Lung (tissue), 12 donors: ENCODE data around the gene AGGF1. TPM values are rescaled to one million over a fixed set of nuclear protein-coding genes. Genes with fewer than 3 reads are reported as not detected.
"Not testable (repeated sequence)": the region's sequence is repeated elsewhere in the genome, so short reads cannot be mapped to it uniquely, and the experiment has no call there.

Experiments
- ATAC-seq: fragments of 200-7000 bp; cut with Tn5 transposase; one replicate; pipeline ENCODE4 v1.9.1; 2020; ENCODE audit warnings: moderate number of reproducible peaks; ENCODE audit not compliant: insufficient read depth, low FRiP score
- DNase-seq, 3 donors: peaks; one replicate each; pipeline ENCODE4 v3.0.0-alpha.2; 2013 to 2017
- H3K27ac ChIP-seq, 2 donors: one replicate each; pipeline ENCODE4 v1.5.1; 2013; ENCODE audit warnings: mild to moderate bottlenecking in 2 of 2, moderate library complexity in 2 of 2, control low read depth in 1 of 2, inconsistent platforms in 1 of 2, low read depth in 1 of 2, low read length in 1 of 2
- H3K27me3 ChIP-seq, 3 donors: one replicate each; pipeline ENCODE4 v1.5.1; 2013; ENCODE audit warnings: low read length in 2 of 3; ENCODE audit not compliant: control insufficient read depth in 3 of 3, insufficient read depth in 3 of 3
- H3K36me3 ChIP-seq, 4 donors: one replicate each; pipeline ENCODE4 v1.5.1; 2013; ENCODE audit warnings: low read length in 4 of 4, mild to moderate bottlenecking in 1 of 4, moderate library complexity in 1 of 4; ENCODE audit not compliant: control insufficient read depth in 4 of 4, insufficient read depth in 4 of 4
- H3K4me1 ChIP-seq, 5 donors: one replicate each; pipeline ENCODE4 v1.5.1; 2013; ENCODE audit warnings: low read length in 5 of 5, mild to moderate bottlenecking in 2 of 5, moderate library complexity in 1 of 5; ENCODE audit not compliant: control insufficient read depth in 5 of 5, insufficient read depth in 5 of 5
- H3K4me3 ChIP-seq: one replicate; pipeline ENCODE4 v1.5.1; 2013; ENCODE audit warnings: mild to moderate bottlenecking, control low read depth, moderate library complexity
- H3K9ac ChIP-seq, 2 donors: one replicate each; pipeline ENCODE4 v1.5.1; 2013; ENCODE audit warnings: low read length in 2 of 2, control low read depth in 1 of 2; ENCODE audit not compliant: insufficient read depth in 1 of 2
- H3K9me3 ChIP-seq, 4 donors: one replicate each; pipeline ENCODE4 v1.5.1; 2013; ENCODE audit warnings: low read length in 3 of 4, mild to moderate bottlenecking in 1 of 4, moderate library complexity in 1 of 4; ENCODE audit not compliant: control insufficient read depth in 4 of 4, insufficient read depth in 3 of 4
- WGBS, 2 donors: extraction: QIAGEN DNeasy Blood & Tissue Kit; methylation state at CpG; one replicate each; pipeline ENCODE4 v1.1.7; 2013; 5-methylcytosine and 5-hydroxymethylcytosine counted together
- polyA plus RNA-seq, 2 donors: library from polyadenylated mRNA; stranded (reverse); fragments of 200-250 nt; gene quantifications; one replicate each; pipeline ENCODE4 v1.2.1, GENCODE V29; 2013
- total RNA-seq, 2 donors: library from RNA; depleted of rRNA in 1 of 2; stranded (reverse); fragments of >200 nt in 1 of 2; gene quantifications; one replicate each; pipeline ENCODE4 v1.2.1, GENCODE V29; 2014 to 2021
- TF ChIP-seq, protein P1 (sequence below): IDR thresholded peaks from 2 replicates; pipeline ENCODE4 v1.5.1; 2012; ENCODE audit warnings: mild to moderate bottlenecking; ENCODE audit errors: control extremely low read depth, extremely low read depth
- donor health status: control.
- donor health status: control.
- donor health status: Bipolar disorder and iron deficiency.
- donor health status: healthy.
- donor health status: DM: yes; HTN: yes; CAD: no.

AGGF1 gene
- total and polyA plus RNA-seq, 4 donors = 7.7 to 29.9 (median 16.5) TPM

DNA sequence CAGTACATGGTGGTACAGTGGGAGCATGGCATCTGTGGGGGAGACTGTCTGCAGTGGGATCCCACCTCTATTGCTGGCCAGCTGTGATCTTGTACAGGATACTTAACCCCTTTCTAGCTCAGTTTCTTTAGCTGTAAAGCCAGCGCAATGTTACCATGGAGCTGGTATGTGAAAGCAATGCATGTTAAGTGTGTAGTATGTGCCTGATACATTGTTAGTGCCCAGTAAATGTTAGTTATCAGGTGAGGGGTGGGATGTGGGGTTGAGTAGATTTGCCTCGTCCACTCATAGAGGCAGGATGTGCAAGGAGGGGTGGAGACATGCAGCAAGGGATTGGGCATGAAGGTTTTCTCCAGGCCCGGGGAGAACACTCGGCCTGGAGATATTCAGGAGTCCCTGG lies 44.5 kb downstream of the AGGF1 start:
- DNase-seq (no peak), ATAC-seq (no peak)
- H3K9me3 ChIP-seq = no peaks in the 10 kb centered on the region
- no peaks in the 10 kb centered on the region for H3K27me3 ChIP-seq
- no peak overlapping the region for H3K4me3 ChIP-seq
- H3K36me3 ChIP-seq = peaks cover 0 to 8% (median 5%) of the 10 kb centered on the region in 4 donors
- no peak overlapping the region for H3K9ac ChIP-seq
- peaks cover 0 to 9% (median 0%) of the 10 kb centered on the region in 5 donors for H3K4me1 ChIP-seq
- no peak overlapping the region for H3K27ac ChIP-seq
- TF ChIP-seq, protein P1, sequence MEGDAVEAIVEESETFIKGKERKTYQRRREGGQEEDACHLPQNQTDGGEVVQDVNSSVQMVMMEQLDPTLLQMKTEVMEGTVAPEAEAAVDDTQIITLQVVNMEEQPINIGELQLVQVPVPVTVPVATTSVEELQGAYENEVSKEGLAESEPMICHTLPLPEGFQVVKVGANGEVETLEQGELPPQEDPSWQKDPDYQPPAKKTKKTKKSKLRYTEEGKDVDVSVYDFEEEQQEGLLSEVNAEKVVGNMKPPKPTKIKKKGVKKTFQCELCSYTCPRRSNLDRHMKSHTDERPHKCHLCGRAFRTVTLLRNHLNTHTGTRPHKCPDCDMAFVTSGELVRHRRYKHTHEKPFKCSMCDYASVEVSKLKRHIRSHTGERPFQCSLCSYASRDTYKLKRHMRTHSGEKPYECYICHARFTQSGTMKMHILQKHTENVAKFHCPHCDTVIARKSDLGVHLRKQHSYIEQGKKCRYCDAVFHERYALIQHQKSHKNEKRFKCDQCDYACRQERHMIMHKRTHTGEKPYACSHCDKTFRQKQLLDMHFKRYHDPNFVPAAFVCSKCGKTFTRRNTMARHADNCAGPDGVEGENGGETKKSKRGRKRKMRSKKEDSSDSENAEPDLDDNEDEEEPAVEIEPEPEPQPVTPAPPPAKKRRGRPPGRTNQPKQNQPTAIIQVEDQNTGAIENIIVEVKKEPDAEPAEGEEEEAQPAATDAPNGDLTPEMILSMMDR = no peak
- 92 to 96% methylated on average over 4 of the region's 4 CpGs for WGBS, 2 donors

DNA sequence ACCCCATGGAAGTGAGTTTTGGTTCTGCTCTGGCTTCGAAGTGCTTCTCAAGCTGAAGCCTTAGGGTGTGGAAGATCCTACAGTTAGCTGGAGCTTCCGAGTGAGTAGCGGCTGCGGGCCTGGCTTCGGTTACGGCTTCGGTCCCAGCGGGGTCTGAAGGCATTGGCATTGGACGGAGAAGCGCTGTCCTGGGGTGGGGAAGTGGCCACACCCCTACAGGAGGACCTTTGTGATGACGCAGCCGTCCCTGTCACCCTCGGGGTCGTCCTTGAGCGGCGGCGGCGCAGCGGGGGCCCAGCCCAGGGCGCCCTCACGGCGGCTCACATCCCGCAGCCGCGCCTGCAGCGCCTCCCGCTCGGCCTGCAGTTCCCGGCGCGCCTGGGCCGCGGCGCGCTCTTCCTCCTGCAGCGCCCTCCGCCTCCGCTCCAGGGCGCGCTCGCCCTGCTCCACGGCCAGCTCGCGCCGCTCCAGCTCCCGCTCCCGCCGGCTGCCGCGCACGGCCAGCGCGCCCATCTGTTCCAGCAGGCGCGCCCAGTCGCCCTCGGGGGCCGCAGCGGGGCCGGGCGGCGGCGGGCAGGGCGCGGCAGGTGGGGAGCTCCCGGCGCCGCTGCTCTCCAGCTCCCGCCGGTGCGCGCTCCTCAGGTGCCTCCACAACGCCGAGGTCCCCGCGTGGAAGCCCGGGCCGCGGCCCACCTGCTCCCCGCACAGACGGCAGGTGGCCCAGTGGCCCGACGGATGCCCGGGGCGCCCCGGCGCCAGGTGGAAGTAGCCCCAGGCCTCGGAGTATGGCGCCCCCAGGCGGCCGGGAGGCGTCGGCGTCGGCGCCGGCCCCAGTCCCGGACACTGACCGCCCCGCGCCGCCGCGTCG lies 47.0 kb downstream of the AGGF1 start:
- ATAC-seq (peak; percentile 88), DNase-seq (peak; percentile 67 to 83 (median 75))
- peak overlapping the region; percentile 57 to 72 for H3K27ac ChIP-seq
- peaks cover 0 to 8% (median 6%) of the 10 kb centered on the region in 4 donors for H3K36me3 ChIP-seq
- no peak overlapping the region for H3K9ac ChIP-seq
- 12 to 20% methylated on average over 79 to 105 of the region's 105 CpGs for WGBS, 2 donors
- H3K27me3 ChIP-seq = no peaks in the 10 kb centered on the region
- no peaks in the 10 kb centered on the region for H3K9me3 ChIP-seq
- H3K4me1 ChIP-seq = peaks cover 0 to 9% (median 0%) of the 10 kb centered on the region in 5 donors
- TF ChIP-seq, protein P1 = peak; percentile 40
- H3K4me3 ChIP-seq = peak overlapping the region; percentile 54

DNA sequence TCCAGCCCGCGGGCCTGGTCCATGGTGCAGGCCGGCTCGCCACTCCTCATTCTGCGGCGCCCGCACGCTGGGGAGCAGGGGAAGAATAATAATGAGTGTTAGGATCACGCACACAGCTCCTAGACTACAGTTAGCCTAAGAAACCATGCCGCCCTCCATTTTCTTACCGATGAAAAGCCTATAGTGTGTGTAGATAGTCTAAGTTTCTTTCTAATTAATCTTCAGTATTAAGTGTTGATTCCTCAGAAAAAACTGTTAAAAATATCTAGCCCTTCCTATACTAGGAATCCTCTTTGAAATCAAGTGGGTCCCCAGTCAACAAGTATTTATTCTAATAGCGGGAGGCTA lies 47.6 kb downstream of the AGGF1 start:
- TF ChIP-seq, protein P1 = no peak
- ATAC-seq (no peak), DNase-seq (no peak)
- 17 to 39% methylated on average over 12 of the region's 12 CpGs for WGBS, 2 donors
- H3K9ac ChIP-seq = no peak overlapping the region
- peak overlapping the region; percentile 54 for H3K4me3 ChIP-seq
- H3K36me3 ChIP-seq = peaks cover 0 to 9% (median 7%) of the 10 kb centered on the region in 4 donors
- H3K4me1 ChIP-seq = peaks cover 0 to 9% (median 0%) of the 10 kb centered on the region in 5 donors
- no peaks in the 10 kb centered on the region for H3K27me3 ChIP-seq
- H3K27ac ChIP-seq = no peak overlapping the region
- H3K9me3 ChIP-seq = no peaks in the 10 kb centered on the region

DNA sequence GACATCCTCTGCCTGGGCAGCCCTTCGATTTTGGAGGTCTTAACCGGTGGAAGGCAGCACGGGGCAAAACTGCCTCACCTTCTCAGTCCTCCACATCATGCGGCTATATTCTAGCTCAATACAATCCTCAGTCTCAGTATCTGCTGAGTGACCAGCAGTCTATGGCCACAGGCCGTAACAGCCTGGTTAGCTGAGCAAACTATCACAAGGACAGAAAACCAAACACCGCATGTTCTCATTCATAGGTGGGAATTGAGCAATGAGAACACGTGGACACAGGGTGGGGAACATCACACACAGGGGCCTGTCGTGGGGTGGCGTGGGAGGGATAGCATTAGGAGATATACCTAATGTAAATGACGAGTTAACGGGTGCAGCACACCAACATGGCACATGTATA lies 50.3 kb downstream of the AGGF1 start:
- 85 to 89% methylated on average over 11 of the region's 11 CpGs for WGBS, 2 donors
- H3K27ac ChIP-seq, H3K36me3 ChIP-seq, H3K9ac ChIP-seq, H3K4me3 ChIP-seq, ATAC-seq, H3K9me3 ChIP-seq, DNase-seq, H3K27me3 ChIP-seq: not testable (repeated sequence)
- peaks cover 0 to 10% (median 2%) of the 10 kb centered on the region in 5 donors for H3K4me1 ChIP-seq
